Stimulated activated CD4-positive, alpha-beta T cell treated with anti-CD3 and anti-CD28 coated beads, Interleukin-12 subunit alpha, Interleukin-12 subunit beta, amount 100 ng/mL, for 24 hours (primary cell): ENCODE data around the gene TMEM150B.
"Not testable (repeated sequence)": the region's sequence is repeated elsewhere in the genome, so short reads cannot be mapped to it uniquely, and the experiment has no call there.

ENCODE experiments used
- DNase-seq, 2 experiments: peaks; one replicate each; pipeline ENCODE4 v3.0.0-alpha.2; 2020; ENCODE audit warnings: low read depth in 2 of 2

Gene TMEM150B

GRCh38 chr19:55339889-55340783 is 15.0 kb upstream of the TMEM150B start:
- no peak for DNase-seq

DNA sequence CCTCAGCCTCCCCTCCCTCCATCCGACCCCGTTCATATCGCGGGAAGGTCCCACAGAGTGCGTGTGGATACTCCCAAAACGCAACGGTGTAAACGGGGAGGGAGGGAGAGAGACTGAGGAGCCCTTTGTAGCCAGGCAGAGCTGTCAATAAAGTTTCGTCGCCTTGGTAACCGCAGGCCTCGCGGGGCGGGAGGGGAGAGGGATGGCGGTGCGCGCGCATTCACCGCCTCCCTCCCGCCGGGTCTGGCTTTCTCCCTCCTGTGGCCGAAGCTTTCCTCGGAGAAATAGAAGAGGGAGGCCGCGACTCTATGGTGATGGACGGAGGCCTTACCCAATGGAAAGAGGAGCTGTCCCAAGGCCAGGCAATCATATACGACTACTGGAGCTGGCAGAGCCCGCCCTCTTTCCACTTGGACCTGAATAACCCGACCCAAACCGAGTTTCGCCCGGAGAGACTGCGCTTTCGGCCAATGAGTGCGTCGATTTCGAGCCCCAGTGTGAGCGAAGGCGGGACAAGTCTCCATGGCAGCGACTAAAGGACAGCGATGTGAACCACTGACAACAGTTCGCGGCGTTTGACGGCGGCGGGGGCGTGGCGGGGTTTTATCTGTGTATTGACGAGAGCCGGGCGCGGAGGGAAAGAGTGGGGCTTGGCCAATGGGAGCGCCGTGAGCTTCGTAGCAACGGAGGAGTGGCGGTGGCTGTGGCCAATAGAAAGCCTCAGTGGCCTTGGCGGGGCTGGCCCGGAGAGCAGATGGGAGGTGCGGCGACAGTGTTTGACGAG is 14.2 kb upstream of the TMEM150B start, which contains the start of gene KMT5C:
KMT5C (plus strand) TSS at position 772 of the 784 bp plus-strand sequence. CDS start 2,061 bp downstream, outside the sequence.
- DNase-seq, result peak; percentile 100

DNA sequence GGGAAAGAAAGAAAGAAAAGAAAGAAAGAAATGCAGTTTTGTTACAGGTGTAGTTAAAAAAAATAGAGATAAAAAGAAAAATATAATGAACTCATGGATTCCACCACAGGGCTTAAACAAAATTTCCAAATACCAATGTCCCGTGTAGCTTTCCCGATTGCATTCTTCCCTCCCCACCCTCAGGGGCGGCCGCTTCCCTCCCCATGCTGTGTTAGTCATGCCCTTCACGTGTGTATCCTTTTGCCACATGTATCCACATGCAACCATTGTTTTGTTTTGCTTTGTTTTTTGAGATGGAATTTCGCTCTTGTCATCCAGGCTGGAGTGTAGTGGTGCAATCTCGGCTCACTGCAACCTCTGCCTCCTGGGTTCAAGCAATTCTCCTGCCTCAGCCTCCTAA is 11.0 kb upstream of the TMEM150B start:
- no peak for DNase-seq

DNA sequence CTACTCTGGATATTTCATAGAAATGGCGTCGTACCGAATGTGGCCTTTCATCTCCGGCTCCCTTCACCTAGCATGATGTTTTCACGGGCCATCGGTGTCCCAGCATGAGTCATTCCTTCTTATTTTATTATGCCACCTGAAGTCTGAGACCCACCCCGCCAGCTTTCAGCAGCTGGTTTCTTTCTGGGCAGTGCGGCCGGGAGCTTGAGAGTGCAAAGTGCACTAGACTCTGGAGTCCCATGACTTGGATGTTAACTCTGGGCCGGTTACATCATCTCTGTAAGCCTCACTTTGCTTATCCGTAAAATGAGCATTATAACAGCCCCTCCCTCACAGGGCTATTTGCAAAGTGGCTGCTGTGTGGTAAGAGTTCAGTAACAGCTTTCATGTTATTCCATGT is 8.7 kb upstream of the TMEM150B start:
- DNase-seq, result no peak

GRCh38 chr19:55329791-55330190 is 4.7 kb upstream of the TMEM150B start:
- DNase-seq, result not testable (repeated sequence)

DNA sequence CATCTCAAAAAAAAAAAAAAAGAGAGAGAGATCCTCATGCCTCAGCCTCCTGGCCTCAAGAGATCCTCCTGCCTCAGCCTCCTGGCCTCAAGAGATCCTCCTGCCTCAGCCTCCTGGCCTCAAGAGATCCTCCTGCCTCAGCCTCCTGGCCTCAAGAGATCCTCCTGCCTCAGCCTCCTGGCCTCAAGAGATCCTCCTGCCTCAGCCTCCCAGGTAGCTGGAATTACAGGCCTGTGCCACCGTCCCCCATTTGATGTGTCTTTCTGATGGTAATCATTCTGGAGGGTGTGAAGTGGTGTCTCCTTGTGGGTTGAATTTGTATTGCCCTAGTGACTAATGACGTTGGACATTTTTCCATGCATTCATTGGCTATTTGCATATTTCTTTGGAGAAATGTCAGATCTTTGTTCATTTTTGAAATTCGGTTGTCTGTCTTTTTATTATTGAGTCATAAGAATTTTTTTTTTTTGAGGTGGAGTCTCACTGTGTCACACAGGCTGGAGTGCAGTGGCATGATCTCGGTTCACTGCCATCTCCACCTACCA is 3.7 kb upstream of the TMEM150B start:
- DNase-seq, result not testable (repeated sequence)

- no peak for DNase-seq
Observed at GRCh38 chr19:55324662-55325061, 479 bp downstream of the TMEM150B start.

DNA sequence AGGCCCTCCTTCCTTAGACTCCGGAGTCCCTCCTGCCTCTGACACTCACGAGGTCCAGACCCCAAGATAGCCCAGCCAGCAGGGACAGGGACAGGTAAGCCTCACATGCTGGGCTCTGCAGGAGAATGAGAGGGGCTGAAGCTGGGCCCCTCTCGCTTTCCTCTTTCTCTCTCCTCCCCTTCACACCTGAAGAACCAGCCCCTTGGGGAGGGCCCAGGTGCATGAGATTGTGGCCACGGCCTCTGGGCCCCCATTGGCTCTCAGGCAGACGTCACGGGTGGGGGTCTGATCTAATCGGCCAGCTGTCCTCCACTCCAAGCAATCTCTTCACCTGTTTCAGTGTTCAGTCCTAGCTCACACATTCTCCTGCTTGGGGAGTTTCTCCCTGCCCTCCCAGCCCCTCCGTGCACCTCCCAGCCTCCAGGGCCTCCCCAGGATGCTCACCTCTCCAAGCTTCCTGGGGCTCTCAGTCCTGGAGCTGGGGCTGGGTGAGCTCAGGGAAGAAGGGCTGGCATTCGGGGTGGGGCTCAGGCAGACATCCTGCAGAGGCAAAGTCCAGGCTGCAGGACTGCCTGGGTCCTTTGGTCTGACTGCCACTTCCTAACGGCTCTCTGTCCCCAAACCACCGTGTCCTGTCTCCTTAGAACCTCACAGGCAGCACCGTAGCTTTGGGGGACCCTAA is 2.8 kb downstream of the TMEM150B start:
- no peak for DNase-seq

DNA sequence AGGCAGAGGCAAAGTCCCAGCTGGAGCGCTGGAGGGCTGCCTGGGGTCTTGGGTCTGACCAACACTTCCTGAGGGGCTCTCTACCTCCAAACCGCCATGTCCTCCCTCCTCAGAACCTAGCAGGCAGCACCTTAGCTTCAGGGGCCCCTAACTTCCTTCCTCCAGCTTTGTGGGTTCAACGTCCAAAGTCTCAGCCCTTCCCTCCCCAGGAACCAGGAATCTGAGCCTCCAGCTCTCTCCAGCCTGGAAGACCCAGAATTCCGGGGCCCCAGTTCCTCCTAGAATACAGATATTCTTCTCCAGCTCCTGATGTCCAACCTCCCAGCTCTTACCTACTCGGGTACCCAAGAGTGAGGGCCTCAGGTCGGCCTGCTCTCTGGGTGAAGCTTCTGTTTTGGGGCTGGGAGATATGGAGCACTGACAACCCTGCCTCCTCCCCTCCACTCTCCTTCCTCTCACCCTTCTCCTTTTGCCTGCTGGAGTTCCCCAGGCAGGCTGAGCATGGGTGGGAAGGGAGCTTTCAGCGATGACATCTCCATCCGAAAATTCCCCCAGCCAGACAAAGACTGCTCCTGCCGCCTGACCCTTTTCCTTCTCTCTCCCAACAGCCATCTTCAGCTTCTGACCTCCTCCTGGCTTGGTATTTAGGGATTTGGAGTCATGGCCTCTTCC is 3.5 kb downstream of the TMEM150B start:
- DNase-seq, result no peak

- DNase-seq, result no peak
Observed at GRCh38 chr19:55320844-55321419, 4.2 kb downstream of the TMEM150B start.

GRCh38 chr19:55319785-55320184 is 5.4 kb downstream of the TMEM150B start:
- no peak for DNase-seq

- no peak for DNase-seq
Observed at GRCh38 chr19:55316646-55317045, 8.5 kb downstream of the TMEM150B start.

DNA sequence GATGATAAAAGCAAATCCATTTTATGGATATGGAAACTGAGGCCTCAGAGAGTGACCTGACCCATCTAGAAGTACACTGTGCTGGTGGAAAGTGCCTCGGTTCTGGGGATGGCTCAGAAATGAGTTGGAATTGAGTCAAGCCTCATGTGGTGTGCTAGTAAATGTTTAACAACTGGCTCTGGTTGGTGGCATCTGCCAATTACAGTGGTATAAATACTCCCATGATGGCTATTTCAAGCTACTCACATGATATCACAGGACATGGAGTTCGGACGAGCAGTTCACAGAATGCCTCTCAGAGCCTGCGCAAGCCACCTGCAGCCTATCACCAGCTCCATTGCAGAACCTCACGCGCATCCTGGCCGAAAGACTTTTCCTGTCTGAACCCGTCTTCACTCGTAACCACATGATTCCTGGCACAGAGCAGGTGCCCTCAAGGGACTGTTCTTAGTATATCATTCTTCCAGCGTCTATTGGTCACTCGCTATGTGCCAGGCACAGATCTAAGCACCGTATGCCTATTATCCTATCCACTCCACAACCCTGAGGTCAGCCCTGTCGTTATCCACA is 9.1 kb downstream of the TMEM150B start:
- DNase-seq, result no peak

DNA sequence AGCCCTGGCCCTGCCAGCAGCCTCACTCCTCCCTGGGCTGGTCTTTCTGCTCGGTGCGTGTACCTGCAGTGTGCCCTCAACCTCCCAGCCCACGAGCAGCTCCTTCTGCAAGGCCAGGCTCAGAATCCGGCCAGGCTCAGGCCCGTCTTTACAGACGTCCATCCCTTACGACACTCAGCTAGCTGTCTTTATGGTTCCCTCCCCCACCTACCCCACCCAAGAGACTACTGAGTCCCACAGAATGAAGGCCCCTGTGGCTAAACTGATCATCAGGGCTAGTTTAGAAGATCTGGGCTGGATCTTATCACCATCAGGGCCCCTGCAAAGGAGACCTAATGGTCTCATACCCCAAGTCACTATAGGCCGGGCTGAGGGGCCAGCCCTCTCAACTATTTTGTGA is 10.7 kb downstream of the TMEM150B start:
- DNase-seq, result no peak

GRCh38 chr19:55312621-55313512 is 12.3 kb downstream of the TMEM150B start:
- DNase-seq, result no peak

GRCh38 chr19:55311797-55312196 is 13.3 kb downstream of the TMEM150B start:
- DNase-seq, result no peak

DNA sequence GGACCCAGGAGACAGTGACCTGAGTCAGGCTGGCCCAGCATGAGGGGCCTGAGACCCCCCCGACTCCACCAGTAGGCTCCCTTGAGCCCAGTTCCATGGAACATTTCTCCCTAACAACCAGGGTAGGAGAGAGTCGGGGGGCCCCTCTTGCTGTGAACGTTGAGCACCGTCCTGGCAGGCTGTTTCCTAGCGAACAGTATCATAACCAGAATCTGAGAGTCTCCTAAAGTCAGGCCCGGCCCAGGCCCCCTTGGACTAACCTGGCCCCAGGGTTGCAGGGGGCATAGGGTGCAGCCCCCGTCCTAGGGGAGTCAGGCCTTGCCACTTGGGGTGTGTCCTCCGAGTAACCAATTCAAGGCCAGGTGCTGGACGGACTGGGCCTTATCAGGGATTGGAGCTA is 13.7 kb downstream of the TMEM150B start:
- no peak for DNase-seq

- no peak for DNase-seq
Observed at GRCh38 chr19:55310498-55310897, 14.6 kb downstream of the TMEM150B start.

- DNase-seq, result no peak
Observed at GRCh38 chr19:55309448-55309847, 15.7 kb downstream of the TMEM150B start.

DNA sequence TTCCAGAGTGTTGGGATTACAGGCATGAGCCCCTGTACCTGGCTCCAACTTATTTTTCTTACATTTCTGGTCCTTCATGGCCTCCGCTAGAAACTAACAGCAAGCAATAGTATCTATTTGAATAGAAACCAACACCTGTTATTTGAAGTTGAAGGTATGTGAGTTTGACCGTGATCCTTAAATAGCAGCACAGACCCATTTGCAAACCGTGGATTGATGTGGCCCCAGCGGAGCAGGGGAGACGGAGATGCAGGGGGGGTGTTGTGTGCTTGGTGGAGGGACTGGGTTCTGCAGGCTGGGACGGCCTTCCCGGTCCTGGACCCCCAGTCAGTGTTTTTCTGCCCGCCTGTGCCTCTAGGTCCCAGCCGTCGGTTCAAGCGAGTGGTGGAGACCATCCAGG is 16.9 kb downstream of the TMEM150B start:
- DNase-seq, result no peak
